ENCODE results near the gene RNF217. TPM values are rescaled to one million over a fixed set of nuclear protein-coding genes. Genes with fewer than 3 reads are reported as not detected.

RNF217 gene
- total and polyA plus RNA-seq, 10 of the 15 experiments (the other 5 are each of a cell fraction or from before 2014, with no cell fraction given) = under 0.01 to 11.7 (median 0.04) TPM; not detected in 3

- 2% methylated on average over 2 of the region's 2 CpGs for WGBS (ENCODE audit: insufficient coverage, insufficient replicate concordance, low lambda C conversion rate, missing lambda C conversion rate)
- SMC1A ChIA-PET (ENCODE audit: uncharacterized antibody, unreplicated experiment) = no interaction called here
These were observed 86.0 kb downstream of the RNF217 start for GRCh38 chr6:125048274-125048673.

More at GRCh38 chr6:125048274-125048673, 86.0 kb downstream of the RNF217 start:
- CTCF ChIA-PET = no interaction called here
- POLR2A ChIA-PET = no interaction called here
- RAD21 ChIA-PET (ENCODE audit: unreplicated experiment) = no interaction called here
- H3K4me3 ChIP-seq = no peak overlapping the region
- H3K27ac ChIP-seq (ENCODE audit: control insufficient read depth, insufficient read depth) = no peak overlapping the region
- no peak for TF ChIP-seq MTA3 (IDR thresholded peaks at IDR 0.05; ENCODE audit: borderline replicate concordance, low read length)
- no peak for TF ChIP-seq MYC (IDR thresholded peaks at IDR 0.05; ENCODE audit: insufficient read depth, insufficient read length, insufficient replicate concordance, low read length, severe bottlenecking)
- TF ChIP-seq EZH2 (IDR thresholded peaks at IDR 0.05; ENCODE audit: borderline replicate concordance, control insufficient read depth, low read depth, low read length) = no peak
- TF ChIP-seq ZNF384 (IDR thresholded peaks at IDR 0.05; ENCODE audit: borderline replicate concordance, low read depth, low read length) = no peak
- no peak for TF ChIP-seq ZNF217 (IDR thresholded peaks at IDR 0.05)
- TF ChIP-seq SMAD5 (IDR thresholded peaks at IDR 0.05; ENCODE audit: low read depth) = no peak
- TF ChIP-seq CREM (IDR thresholded peaks at IDR 0.05; ENCODE audit: low read depth) = no peak
- TF ChIP-seq RFX5 (IDR thresholded peaks at IDR 0.05; ENCODE audit: low read depth, low read length) = no peak
- no peak for TF ChIP-seq JUNB (IDR thresholded peaks at IDR 0.05)
- no peak for TF ChIP-seq BHLHE40 (IDR thresholded peaks at IDR 0.05; ENCODE audit: borderline replicate concordance in 1 of 2, low read depth in 2 of 2, low read length in 1 of 2)
- TF ChIP-seq PAX8 (IDR thresholded peaks at IDR 0.05) = no peak
- TF ChIP-seq, protein P1, sequence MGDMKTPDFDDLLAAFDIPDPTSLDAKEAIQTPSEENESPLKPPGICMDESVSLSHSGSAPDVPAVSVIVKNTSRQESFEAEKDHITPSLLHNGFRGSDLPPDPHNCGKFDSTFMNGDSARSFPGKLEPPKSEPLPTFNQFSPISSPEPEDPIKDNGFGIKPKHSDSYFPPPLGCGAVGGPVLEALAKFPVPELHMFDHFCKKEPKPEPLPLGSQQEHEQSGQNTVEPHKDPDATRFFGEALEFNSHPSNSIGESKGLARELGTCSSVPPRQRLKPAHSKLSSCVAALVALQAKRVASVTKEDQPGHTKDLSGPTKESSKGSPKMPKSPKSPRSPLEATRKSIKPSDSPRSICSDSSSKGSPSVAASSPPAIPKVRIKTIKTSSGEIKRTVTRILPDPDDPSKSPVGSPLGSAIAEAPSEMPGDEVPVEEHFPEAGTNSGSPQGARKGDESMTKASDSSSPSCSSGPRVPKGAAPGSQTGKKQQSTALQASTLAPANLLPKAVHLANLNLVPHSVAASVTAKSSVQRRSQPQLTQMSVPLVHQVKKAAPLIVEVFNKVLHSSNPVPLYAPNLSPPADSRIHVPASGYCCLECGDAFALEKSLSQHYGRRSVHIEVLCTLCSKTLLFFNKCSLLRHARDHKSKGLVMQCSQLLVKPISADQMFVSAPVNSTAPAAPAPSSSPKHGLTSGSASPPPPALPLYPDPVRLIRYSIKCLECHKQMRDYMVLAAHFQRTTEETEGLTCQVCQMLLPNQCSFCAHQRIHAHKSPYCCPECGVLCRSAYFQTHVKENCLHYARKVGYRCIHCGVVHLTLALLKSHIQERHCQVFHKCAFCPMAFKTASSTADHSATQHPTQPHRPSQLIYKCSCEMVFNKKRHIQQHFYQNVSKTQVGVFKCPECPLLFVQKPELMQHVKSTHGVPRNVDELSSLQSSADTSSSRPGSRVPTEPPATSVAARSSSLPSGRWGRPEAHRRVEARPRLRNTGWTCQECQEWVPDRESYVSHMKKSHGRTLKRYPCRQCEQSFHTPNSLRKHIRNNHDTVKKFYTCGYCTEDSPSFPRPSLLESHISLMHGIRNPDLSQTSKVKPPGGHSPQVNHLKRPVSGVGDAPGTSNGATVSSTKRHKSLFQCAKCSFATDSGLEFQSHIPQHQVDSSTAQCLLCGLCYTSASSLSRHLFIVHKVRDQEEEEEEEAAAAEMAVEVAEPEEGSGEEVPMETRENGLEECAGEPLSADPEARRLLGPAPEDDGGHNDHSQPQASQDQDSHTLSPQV (IDR thresholded peaks at IDR 0.05) = no peak
- TF ChIP-seq TCF3 (IDR thresholded peaks at IDR 0.05; ENCODE audit: borderline replicate concordance, insufficient read depth, low read depth, low read length) = no peak
- no peaks in the 10 kb centered on the region for H3K27me3 ChIP-seq (replicated peaks in 1 of 2; ENCODE audit: control insufficient read depth in 2 of 2, insufficient read depth in 2 of 2, low read length in 1 of 2)
- DNase-seq (ENCODE audit: low read depth, low spot score) (no peak), ATAC-seq (no peak), FAIRE-seq (no peak)
- no peak overlapping the region for H3K4me2 ChIP-seq (ENCODE audit: control insufficient read depth, insufficient read depth)
- no peak overlapping the region for H2AFZ ChIP-seq (ENCODE audit: control insufficient read depth, low read depth, low read length)
- H3K9ac ChIP-seq (ENCODE audit: control insufficient read depth, insufficient read depth, low read length) = no peak overlapping the region
- H3K4me1 ChIP-seq (ENCODE audit: control insufficient read depth, insufficient read depth, low read length) = no peaks in the 10 kb centered on the region
- H3K9me3 ChIP-seq (replicated peaks; ENCODE audit: control insufficient read depth, insufficient read depth, low read length) = no peaks in the 10 kb centered on the region
- H3K79me2 ChIP-seq (ENCODE audit: control insufficient read depth, insufficient read depth, low read length) = no peaks in the 10 kb centered on the region
- intact Hi-C loops (cut with micrococcal nuclease; ENCODE audit: unreplicated experiment) = no loop called here
- no peaks in the 10 kb centered on the region for H3K36me3 ChIP-seq (ENCODE audit: control insufficient read depth in 2 of 2, insufficient read depth in 2 of 2, low read length in 1 of 2)
- in situ Hi-C loops (cut with MboI) = no loop called here
- BruUV-seq (replicated peaks) = no TSS peak
- no peaks in the 10 kb centered on the region for H4K20me1 ChIP-seq (ENCODE audit: control insufficient read depth, insufficient read depth)
